Endothelial cell (in vitro differentiated cells): ENCODE data around the gene STAT3. TPM values are rescaled to one million over a fixed set of nuclear protein-coding genes. Genes with fewer than 3 reads are reported as not detected.

Experiments
- DNase-seq: peaks from one replicate; pipeline ENCODE4 v3.0.0; 2021; ENCODE audit warnings: low spot score
- H3K27ac Mint-ChIP-seq: one replicate; pipeline ENCODE4 v1.8.0; 2021; ENCODE audit warnings: mixed read lengths, inconsistent platforms; ENCODE audit not compliant: unreplicated experiment
- H3K27me3 Mint-ChIP-seq: one replicate; pipeline ENCODE4 v1.8.0; 2021; ENCODE audit warnings: mild to moderate bottlenecking, moderate library complexity, mixed read lengths, inconsistent platforms; ENCODE audit not compliant: unreplicated experiment
- H3K36me3 Mint-ChIP-seq: one replicate; pipeline ENCODE4 v1.8.0; 2021; ENCODE audit warnings: mild to moderate bottlenecking, low read depth, mixed read lengths, inconsistent platforms; ENCODE audit not compliant: unreplicated experiment
- H3K4me1 Mint-ChIP-seq: one replicate; pipeline ENCODE4 v1.8.0; 2021; ENCODE audit warnings: mild to moderate bottlenecking, mixed read lengths, inconsistent platforms; ENCODE audit not compliant: unreplicated experiment
- H3K4me3 Mint-ChIP-seq: one replicate; pipeline ENCODE4 v1.8.0; 2021; ENCODE audit warnings: mild to moderate bottlenecking, mixed read lengths, inconsistent platforms; ENCODE audit not compliant: unreplicated experiment
- H3K9me3 Mint-ChIP-seq: one replicate; pipeline ENCODE4 v1.8.0; 2021; ENCODE audit warnings: mixed read lengths, inconsistent platforms; ENCODE audit not compliant: unreplicated experiment
- total RNA-seq: library from RNA; stranded (reverse); fragmentation: NEBNext Ultra II Directional; extraction: Animal tissue kit (Norgen Biotek cat#: 25700); gene quantifications from one replicate; pipeline ENCODE4 v1.2.1, GENCODE V29; 2021; ENCODE audit not compliant: unreplicated experiment
- TF ChIP-seq, protein P1 (sequence below): fragments of 200-600 bp; sonication (generic); IDR thresholded peaks from one replicate; pipeline ENCODE4 v1.5.0; 2021; ENCODE audit warnings: antibody characterized with exemption; ENCODE audit not compliant: unreplicated experiment

Gene STAT3
- total RNA-seq, 1 donor from 2014 or later, result 160 TPM

DNA sequence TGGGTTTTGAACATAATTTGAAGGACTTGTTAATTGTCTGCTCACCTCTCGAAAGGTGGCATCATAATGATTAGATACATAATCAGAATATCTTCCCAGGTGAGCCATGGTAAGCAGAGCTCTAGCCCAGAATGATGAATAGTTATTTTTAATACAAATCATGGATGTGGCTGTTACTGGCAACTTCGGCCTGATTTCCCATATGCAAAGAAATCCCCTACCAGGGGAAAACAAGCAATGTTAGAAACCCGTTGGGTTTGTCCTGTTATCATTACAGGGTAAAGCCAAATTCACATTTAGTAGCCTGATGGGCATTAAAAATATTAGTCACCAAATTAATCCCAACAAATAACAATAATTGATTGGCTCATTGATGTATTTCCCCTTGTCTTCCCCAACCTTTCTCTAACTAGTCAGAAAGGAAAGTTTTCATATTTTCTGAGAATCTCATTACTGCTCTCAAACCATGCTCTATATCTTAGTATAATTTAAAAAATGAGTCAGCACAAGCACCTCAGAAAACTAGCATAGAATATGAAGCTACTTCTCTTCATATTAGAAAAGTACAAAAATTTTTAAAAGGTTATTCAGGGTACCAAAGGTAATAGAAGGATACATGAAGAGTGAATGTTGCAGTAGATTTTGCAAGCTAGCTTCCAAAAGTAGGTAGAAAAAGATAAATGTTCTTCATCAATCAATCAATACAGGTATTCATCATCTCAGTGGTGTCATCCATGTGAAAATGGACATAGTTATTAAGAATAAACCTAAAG lies 117.0 kb downstream of the STAT3 start:
- TF ChIP-seq, protein P1, sequence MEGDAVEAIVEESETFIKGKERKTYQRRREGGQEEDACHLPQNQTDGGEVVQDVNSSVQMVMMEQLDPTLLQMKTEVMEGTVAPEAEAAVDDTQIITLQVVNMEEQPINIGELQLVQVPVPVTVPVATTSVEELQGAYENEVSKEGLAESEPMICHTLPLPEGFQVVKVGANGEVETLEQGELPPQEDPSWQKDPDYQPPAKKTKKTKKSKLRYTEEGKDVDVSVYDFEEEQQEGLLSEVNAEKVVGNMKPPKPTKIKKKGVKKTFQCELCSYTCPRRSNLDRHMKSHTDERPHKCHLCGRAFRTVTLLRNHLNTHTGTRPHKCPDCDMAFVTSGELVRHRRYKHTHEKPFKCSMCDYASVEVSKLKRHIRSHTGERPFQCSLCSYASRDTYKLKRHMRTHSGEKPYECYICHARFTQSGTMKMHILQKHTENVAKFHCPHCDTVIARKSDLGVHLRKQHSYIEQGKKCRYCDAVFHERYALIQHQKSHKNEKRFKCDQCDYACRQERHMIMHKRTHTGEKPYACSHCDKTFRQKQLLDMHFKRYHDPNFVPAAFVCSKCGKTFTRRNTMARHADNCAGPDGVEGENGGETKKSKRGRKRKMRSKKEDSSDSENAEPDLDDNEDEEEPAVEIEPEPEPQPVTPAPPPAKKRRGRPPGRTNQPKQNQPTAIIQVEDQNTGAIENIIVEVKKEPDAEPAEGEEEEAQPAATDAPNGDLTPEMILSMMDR, result no peak
- Mint-ChIP-seq H3K4me1 (peaks cover 31% of the 10 kb centered on the region), H3K9me3 (no peaks in the 10 kb centered on the region), H3K4me3 (no peak overlapping the region), H3K27ac (no peak overlapping the region), H3K36me3 (no peaks in the 10 kb centered on the region), H3K27me3 (peaks cover 4% of the 10 kb centered on the region)
- no peak for DNase-seq

DNA sequence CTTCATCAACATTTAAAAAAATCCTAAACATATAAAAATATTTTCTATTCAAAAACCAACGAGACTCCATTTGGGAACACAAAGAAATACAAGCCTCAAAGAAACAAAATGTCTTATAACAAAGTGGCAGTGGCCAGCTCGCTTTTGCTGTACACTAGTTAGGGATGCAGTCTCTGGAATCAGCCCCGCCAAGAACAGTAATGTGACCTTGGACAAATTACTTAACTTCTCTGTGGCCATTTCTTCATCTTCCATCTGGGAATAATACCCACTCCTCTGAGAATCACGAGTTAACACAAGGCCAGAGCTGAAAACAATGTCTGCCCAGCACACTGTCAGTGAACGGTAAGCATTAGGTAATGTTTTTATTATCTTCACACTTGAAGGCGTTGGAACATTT lies 117.6 kb downstream of the STAT3 start:
- no peak for DNase-seq
- Mint-ChIP-seq H3K27ac (no peak overlapping the region), H3K27me3 (peaks cover 4% of the 10 kb centered on the region), H3K36me3 (no peaks in the 10 kb centered on the region), H3K9me3 (no peaks in the 10 kb centered on the region), H3K4me1 (peaks cover 31% of the 10 kb centered on the region), H3K4me3 (no peak overlapping the region)
- TF ChIP-seq, protein P1, result no peak

DNA sequence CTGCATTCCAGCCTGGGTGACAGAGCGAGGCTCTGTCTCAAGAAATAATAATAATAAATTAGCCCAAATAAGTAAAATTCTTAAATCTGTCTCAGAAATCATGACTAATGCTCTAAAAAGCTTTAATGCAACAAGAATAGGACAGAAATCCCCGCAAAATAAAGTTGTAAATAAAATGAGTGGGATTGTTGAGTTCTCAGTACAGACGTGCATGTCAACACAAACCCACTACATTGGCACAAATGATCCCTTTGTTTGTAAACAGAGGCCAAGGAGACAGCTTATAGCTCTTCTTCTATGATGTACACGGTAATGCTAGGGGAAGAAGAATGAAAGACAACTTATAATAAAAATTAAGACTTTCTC lies 118.1 kb downstream of the STAT3 start:
- Mint-ChIP-seq H3K9me3 (no peaks in the 10 kb centered on the region), H3K36me3 (no peaks in the 10 kb centered on the region), H3K27me3 (no peaks in the 10 kb centered on the region), H3K4me1 (peaks cover 27% of the 10 kb centered on the region), H3K27ac (no peak overlapping the region), H3K4me3 (no peak overlapping the region)
- no peak for DNase-seq
- TF ChIP-seq, protein P1, result no peak

DNA sequence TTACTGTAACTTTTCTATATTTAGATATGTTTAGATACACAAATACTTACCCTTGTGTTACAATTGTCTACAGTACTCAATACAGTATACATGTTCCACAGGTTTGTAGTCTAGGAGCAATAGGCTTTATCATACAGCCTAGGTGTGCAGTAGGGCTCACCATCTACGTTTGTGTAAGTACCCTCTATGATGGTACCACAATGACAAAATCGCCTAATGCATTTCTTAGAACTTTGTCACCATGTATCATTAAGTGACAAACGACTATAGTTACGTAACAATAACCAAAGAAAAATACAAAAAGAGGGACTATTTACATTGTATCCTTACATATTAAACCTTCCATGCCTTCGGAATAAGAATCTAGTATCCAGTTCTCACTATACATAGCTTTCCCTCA lies 120.0 kb downstream of the STAT3 start:
- no peaks in the 10 kb centered on the region for H3K36me3 Mint-ChIP-seq
- TF ChIP-seq, protein P1, result no peak
- H3K4me1 Mint-ChIP-seq, result peaks cover 10% of the 10 kb centered on the region
- no peaks in the 10 kb centered on the region for H3K9me3 Mint-ChIP-seq
- no peak overlapping the region for H3K4me3 Mint-ChIP-seq
- H3K27me3 Mint-ChIP-seq, result no peaks in the 10 kb centered on the region
- no peak for DNase-seq
- H3K27ac Mint-ChIP-seq, result no peak overlapping the region

DNA sequence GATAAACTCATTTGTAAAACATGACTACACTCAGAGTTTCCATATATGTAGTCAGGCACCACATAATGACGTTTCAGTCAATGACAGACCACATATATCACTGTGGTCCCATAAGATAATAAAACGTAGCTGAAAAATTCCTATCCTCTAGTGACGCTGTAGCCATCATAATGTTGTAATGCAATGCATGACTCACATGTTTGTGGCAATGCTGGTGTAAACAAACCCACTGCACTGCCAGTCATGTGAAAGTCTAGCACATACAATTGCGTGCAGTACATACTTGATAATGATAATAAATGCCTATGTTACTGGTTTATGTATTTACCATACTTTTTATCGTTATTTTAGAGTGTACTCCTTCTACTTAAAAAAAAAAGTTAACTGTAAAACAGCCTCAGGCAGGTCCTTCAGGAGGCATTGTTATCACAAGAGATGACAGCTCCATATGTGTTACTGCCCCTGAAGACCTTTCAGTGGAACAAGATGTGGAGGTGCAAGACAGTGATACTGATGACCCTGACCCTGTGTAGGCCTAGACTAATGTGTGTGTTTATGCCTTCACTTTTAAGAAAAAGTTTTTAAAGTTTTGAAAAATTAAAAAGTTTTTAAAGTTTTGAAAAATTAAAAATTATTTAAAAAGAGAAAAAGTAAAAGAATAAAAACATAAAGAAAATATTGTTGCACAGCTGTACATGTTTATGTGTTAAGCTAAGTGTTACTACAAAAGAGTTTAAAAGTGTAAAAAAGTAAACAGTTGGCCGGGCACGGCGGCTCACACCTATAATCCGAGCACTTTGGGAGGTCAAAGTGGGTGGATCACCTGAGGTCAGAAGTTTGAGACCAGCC lies 121.1 kb downstream of the STAT3 start:
- TF ChIP-seq, protein P1, result no peak
- Mint-ChIP-seq H3K4me1 (peaks cover 2% of the 10 kb centered on the region), H3K27me3 (no peaks in the 10 kb centered on the region), H3K9me3 (no peaks in the 10 kb centered on the region), H3K27ac (no peak overlapping the region), H3K36me3 (no peaks in the 10 kb centered on the region), H3K4me3 (no peak overlapping the region)
- no peak for DNase-seq
